ENCODE measurements around the gene PLCB3.
A peak's percentile ranks its signal among the peaks of the same experiment; 100 is the strongest.

PLCB3 gene

GRCh38 chr11:64283092-64283491 lies 31.8 kb downstream of the PLCB3 start:
- Histone ChIP-seq H4K20me1 (ENCODE audit: insufficient read depth) (no peaks in the 10 kb centered on the region), H3K36me3 (ENCODE audit: insufficient read depth) (no peaks in the 10 kb centered on the region), H3K27me3 (ENCODE audit: insufficient read depth, low read depth) (no peaks in the 10 kb centered on the region), H3K4me1 (ENCODE audit: low read depth, poor library complexity, severe bottlenecking) (peaks cover 28% of the 10 kb centered on the region), H2AFZ (ENCODE audit: low read depth) (no peak overlapping the region), H3K4me3 (IDR thresholded peaks at IDR 0.05; ENCODE audit: insufficient read depth, low read depth, low read length) (no peak overlapping the region), H3K27ac (no peak overlapping the region; the same call in 1 of the 2 replicates), H3K4me2 (peak overlapping the region; percentile 97; the same call in 1 of the 2 replicates), H3K79me2 (ENCODE audit: insufficient read depth, low read depth) (peaks cover 14% of the 10 kb centered on the region), H3K9ac (no peak overlapping the region)
- TF ChIP-seq, protein P1, sequence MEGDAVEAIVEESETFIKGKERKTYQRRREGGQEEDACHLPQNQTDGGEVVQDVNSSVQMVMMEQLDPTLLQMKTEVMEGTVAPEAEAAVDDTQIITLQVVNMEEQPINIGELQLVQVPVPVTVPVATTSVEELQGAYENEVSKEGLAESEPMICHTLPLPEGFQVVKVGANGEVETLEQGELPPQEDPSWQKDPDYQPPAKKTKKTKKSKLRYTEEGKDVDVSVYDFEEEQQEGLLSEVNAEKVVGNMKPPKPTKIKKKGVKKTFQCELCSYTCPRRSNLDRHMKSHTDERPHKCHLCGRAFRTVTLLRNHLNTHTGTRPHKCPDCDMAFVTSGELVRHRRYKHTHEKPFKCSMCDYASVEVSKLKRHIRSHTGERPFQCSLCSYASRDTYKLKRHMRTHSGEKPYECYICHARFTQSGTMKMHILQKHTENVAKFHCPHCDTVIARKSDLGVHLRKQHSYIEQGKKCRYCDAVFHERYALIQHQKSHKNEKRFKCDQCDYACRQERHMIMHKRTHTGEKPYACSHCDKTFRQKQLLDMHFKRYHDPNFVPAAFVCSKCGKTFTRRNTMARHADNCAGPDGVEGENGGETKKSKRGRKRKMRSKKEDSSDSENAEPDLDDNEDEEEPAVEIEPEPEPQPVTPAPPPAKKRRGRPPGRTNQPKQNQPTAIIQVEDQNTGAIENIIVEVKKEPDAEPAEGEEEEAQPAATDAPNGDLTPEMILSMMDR (conservative IDR thresholded peaks at IDR 0.05; ENCODE audit: low read depth, low read length): no peak

- H2AFZ ChIP-seq (ENCODE audit: low read depth): peak within 1 kb of the TSS; percentile 66
- H3K4me3 ChIP-seq (IDR thresholded peaks at IDR 0.05; ENCODE audit: insufficient read depth, low read depth, low read length): no peak within 1 kb of the TSS
- H3K27ac ChIP-seq: peak within 1 kb of the TSS; percentile 92
- peaks cover 28% of the 10 kb centered on the region for H3K4me1 ChIP-seq (ENCODE audit: low read depth, poor library complexity, severe bottlenecking)
- no peaks in the 10 kb centered on the region for H3K27me3 ChIP-seq (ENCODE audit: insufficient read depth, low read depth)
- H3K9ac ChIP-seq: peak within 1 kb of the TSS; percentile 81
- peaks cover 14% of the 10 kb centered on the region for H3K79me2 ChIP-seq (ENCODE audit: insufficient read depth, low read depth)
- no peaks in the 10 kb centered on the region for H4K20me1 ChIP-seq (ENCODE audit: insufficient read depth)
- no peaks in the 10 kb centered on the region for H3K36me3 ChIP-seq (ENCODE audit: insufficient read depth)
- H3K4me2 ChIP-seq: peak within 1 kb of the TSS; percentile 97
- TF ChIP-seq, protein P1 (conservative IDR thresholded peaks at IDR 0.05; ENCODE audit: low read depth, low read length): no peak
These were observed 33.0 kb downstream of the PLCB3 start, which contains the start of gene BAD for GRCh38 chr11:64284048-64284961. BAD (minus strand) TSS chr11:64284665; CDS start chr11:64284368, 297 bp downstream.

DNA sequence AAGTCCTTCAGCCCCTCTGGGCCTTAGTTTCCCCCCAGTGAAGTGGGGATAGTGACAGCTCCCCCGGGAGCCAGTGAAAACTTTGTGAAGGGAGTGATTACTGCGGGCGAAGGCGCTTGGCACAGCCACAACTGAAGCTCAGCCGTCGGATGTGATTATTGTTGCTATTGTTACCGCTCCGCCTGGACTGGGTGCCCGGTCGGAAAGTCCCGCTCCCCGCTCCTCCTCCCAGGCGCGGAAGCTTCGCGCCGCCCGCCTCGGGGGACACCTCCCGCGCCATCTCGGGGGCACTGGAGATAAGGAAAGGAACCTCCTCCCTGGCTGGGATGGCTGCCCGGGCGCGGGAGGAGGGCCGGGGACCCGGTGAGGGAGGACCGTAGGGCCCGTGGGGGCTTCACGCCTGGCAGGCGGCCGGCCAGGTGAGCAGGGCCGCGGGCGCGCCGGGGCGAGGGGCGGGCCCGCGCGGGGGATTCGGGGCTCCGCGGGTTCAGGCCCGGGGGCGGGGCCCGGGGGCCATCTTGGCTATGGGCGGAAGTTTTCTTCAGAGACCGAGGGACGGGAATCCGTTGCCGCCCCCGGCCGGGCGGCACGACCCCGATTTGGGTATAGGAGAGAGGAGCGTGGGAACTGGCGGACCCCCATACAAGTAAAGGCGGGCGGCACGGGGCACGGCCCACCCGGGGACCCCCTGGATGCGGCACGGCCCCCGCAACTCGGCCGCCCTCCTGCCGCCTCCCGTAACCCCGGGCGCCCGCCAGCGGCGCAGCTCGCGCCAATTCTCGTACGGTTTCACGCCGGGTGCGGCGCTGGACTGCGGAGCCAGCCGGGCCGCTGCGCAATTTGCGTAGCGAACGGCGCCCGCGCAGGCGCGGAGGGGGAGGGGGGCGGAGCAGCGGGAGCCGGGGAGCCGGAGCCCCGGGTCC lies 33.9 kb downstream of the PLCB3 start, which contains the start of gene GPR137:
Gene GPR137 (plus strand): TSS at position 887 of the 923 bp plus-strand sequence. CDS start 677 bp downstream, outside the sequence.
- Histone ChIP-seq H3K4me3 (IDR thresholded peaks at IDR 0.05; ENCODE audit: insufficient read depth, low read depth, low read length) (no peak within 1 kb of the TSS), H2AFZ (ENCODE audit: low read depth) (peak within 1 kb of the TSS; percentile 51), H3K36me3 (ENCODE audit: insufficient read depth) (no peaks in the 10 kb centered on the region), H3K9ac (peak within 1 kb of the TSS; percentile 81), H3K27ac (peak within 1 kb of the TSS; percentile 92), H3K4me2 (peak within 1 kb of the TSS; percentile 89), H3K79me2 (ENCODE audit: insufficient read depth, low read depth) (peaks cover 14% of the 10 kb centered on the region), H3K27me3 (ENCODE audit: insufficient read depth, low read depth) (no peaks in the 10 kb centered on the region), H3K4me1 (ENCODE audit: low read depth, poor library complexity, severe bottlenecking) (peaks cover 28% of the 10 kb centered on the region), H4K20me1 (ENCODE audit: insufficient read depth) (no peaks in the 10 kb centered on the region)
- TF ChIP-seq, protein P1 (conservative IDR thresholded peaks at IDR 0.05; ENCODE audit: low read depth, low read length): no peak
